Stimulated activated CD8-positive, alpha-beta memory T cell treated with anti-CD3 and anti-CD28 coated beads, Interleukin-15, amount 100 ng/mL, for 4 hours (primary cell): Measurements from ENCODE around the gene HOXB4.

Experiments
- DNase-seq, 2 donors: peaks; one replicate each; pipeline ENCODE4 v3.0.0-alpha.2; 2020; ENCODE audit warnings: low read depth in 2 of 2

The HOXB4 gene

GRCh38 chr17:48559122-48559839 is 18.9 kb downstream of the HOXB4 start:
- no peak for DNase-seq

GRCh38 chr17:48558831-48559121 is 19.4 kb downstream of the HOXB4 start:
- no peak for DNase-seq

GRCh38 chr17:48558057-48558830 is 19.9 kb downstream of the HOXB4 start:
- no peak for DNase-seq

GRCh38 chr17:48556576-48557401 is 21.4 kb downstream of the HOXB4 start:
- DNase-seq = no peak

GRCh38 chr17:48556229-48556575 is 21.9 kb downstream of the HOXB4 start:
- no peak for DNase-seq

GRCh38 chr17:48555258-48556228 is 22.6 kb downstream of the HOXB4 start:
- DNase-seq = no peak

GRCh38 chr17:48554412-48555257 is 23.5 kb downstream of the HOXB4 start:
- no peak for DNase-seq

- no peak for DNase-seq
These were observed 24.3 kb downstream of the HOXB4 start for GRCh38 chr17:48553826-48554225.

GRCh38 chr17:48553190-48553547 is 25.0 kb downstream of the HOXB4 start:
- no peak for DNase-seq

- DNase-seq = no peak
These were observed 25.5 kb downstream of the HOXB4 start for GRCh38 chr17:48552466-48553189.

- no peak for DNase-seq
These were observed 26.3 kb downstream of the HOXB4 start for GRCh38 chr17:48551596-48552465.

- DNase-seq = no peak
These were observed 27.0 kb downstream of the HOXB4 start for GRCh38 chr17:48551214-48551555.

- DNase-seq = no peak
These were observed 27.5 kb downstream of the HOXB4 start for GRCh38 chr17:48550502-48551213.

GRCh38 chr17:48549914-48550501 is 28.1 kb downstream of the HOXB4 start:
- DNase-seq = no peak

- DNase-seq = no peak
These were observed 28.9 kb downstream of the HOXB4 start for GRCh38 chr17:48549281-48549630.

GRCh38 chr17:48548523-48549280 is 29.4 kb downstream of the HOXB4 start:
- no peak for DNase-seq

- DNase-seq = no peak
These were observed 30.2 kb downstream of the HOXB4 start for GRCh38 chr17:48547808-48548522.
